ENCODE results near the gene ETHE1. TPM values are rescaled to one million over a fixed set of nuclear protein-coding genes. Genes with fewer than 3 reads are reported as not detected.

ETHE1 gene
- total RNA-seq, 1 experiment from 2014 or later: 19.0 TPM

DNA sequence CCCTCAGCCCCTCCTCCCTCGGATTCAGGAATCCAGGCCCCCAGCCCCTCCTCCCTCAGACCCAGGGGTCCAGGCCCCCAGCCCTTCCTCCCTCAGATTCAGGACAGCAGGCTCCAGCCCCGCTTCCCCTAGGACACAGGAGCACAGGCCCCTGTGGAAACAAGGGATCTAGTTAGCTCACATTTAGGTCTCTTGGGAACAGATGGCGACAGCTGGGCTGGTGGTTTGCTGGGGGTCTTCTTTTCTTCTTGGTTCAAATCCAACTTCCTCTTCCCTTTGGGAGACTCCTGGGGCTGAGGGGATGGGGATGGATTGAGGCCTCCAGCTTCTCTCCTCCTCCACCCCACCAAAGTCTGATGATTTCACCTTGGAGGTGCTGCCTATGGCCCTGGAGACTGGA is 25.6 kb upstream of the ETHE1 start (continued):
- TF ChIP-seq, protein P1, sequence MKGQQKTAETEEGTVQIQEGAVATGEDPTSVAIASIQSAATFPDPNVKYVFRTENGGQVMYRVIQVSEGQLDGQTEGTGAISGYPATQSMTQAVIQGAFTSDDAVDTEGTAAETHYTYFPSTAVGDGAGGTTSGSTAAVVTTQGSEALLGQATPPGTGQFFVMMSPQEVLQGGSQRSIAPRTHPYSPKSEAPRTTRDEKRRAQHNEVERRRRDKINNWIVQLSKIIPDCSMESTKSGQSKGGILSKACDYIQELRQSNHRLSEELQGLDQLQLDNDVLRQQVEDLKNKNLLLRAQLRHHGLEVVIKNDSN (CRISPR knock-in tag; IDR thresholded peaks at IDR 0.05): no peak
- TF ChIP-seq, protein P2, sequence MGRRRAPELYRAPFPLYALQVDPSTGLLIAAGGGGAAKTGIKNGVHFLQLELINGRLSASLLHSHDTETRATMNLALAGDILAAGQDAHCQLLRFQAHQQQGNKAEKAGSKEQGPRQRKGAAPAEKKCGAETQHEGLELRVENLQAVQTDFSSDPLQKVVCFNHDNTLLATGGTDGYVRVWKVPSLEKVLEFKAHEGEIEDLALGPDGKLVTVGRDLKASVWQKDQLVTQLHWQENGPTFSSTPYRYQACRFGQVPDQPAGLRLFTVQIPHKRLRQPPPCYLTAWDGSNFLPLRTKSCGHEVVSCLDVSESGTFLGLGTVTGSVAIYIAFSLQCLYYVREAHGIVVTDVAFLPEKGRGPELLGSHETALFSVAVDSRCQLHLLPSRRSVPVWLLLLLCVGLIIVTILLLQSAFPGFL (CRISPR knock-in tag; IDR thresholded peaks at IDR 0.05; ENCODE audit: borderline replicate concordance): no peak
- no peak for TF ChIP-seq IRF2 (CRISPR knock-in tag; IDR thresholded peaks at IDR 0.05; ENCODE audit: borderline replicate concordance, low read depth)

DNA sequence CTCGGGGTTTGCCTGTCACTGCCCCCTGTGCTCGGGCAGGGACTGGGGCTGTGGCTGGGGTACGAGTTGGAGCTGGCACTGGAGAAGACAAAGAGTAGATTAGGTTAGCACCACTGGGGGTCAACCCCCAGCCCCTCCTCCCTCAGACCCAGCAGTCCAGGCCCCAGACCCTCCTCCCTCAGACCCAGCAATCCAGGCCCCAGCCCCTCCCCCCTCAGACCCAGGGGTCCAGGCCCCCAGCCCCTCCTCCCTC is 25.1 kb upstream of the ETHE1 start:
- TF ChIP-seq, protein P3, sequence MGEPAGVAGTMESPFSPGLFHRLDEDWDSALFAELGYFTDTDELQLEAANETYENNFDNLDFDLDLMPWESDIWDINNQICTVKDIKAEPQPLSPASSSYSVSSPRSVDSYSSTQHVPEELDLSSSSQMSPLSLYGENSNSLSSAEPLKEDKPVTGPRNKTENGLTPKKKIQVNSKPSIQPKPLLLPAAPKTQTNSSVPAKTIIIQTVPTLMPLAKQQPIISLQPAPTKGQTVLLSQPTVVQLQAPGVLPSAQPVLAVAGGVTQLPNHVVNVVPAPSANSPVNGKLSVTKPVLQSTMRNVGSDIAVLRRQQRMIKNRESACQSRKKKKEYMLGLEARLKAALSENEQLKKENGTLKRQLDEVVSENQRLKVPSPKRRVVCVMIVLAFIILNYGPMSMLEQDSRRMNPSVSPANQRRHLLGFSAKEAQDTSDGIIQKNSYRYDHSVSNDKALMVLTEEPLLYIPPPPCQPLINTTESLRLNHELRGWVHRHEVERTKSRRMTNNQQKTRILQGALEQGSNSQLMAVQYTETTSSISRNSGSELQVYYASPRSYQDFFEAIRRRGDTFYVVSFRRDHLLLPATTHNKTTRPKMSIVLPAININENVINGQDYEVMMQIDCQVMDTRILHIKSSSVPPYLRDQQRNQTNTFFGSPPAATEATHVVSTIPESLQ (CRISPR knock-in tag; IDR thresholded peaks at IDR 0.05): no peak
- TF ChIP-seq, protein P4, sequence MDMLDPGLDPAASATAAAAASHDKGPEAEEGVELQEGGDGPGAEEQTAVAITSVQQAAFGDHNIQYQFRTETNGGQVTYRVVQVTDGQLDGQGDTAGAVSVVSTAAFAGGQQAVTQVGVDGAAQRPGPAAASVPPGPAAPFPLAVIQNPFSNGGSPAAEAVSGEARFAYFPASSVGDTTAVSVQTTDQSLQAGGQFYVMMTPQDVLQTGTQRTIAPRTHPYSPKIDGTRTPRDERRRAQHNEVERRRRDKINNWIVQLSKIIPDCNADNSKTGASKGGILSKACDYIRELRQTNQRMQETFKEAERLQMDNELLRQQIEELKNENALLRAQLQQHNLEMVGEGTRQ (CRISPR knock-in tag; IDR thresholded peaks at IDR 0.05): no peak
- TF ChIP-seq, protein P5, sequence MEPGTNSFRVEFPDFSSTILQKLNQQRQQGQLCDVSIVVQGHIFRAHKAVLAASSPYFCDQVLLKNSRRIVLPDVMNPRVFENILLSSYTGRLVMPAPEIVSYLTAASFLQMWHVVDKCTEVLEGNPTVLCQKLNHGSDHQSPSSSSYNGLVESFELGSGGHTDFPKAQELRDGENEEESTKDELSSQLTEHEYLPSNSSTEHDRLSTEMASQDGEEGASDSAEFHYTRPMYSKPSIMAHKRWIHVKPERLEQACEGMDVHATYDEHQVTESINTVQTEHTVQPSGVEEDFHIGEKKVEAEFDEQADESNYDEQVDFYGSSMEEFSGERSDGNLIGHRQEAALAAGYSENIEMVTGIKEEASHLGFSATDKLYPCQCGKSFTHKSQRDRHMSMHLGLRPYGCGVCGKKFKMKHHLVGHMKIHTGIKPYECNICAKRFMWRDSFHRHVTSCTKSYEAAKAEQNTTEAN (CRISPR knock-in tag; IDR thresholded peaks at IDR 0.05): no peak
- TF ChIP-seq ZBTB21 (CRISPR knock-in tag; IDR thresholded peaks at IDR 0.05; ENCODE audit: borderline replicate concordance): no peak
- no peak for DNase-seq (ENCODE audit: low spot score)
- CTCF ChIA-PET: interaction anchor here (6.4 to 7.7 kb wide), 2 partner anchors 16 to 43 kb away, joined by 130 to 152 read pairs; partner anchors contain the start of genes IRGQ and ZNF576
- no peaks in the 10 kb centered on the region for H3K27me3 Mint-ChIP-seq (ENCODE audit: low read depth)
- H3K36me3 Mint-ChIP-seq: peaks cover 39% of the 10 kb centered on the region
- H3K27ac Mint-ChIP-seq: no peak overlapping the region
- H3K4me1 Mint-ChIP-seq: peaks cover 7% of the 10 kb centered on the region
- ATAC-seq: no peak
- no peaks in the 10 kb centered on the region for H3K9me3 Mint-ChIP-seq
- POLR2A ChIA-PET: no interaction called here
- H3K4me3 Mint-ChIP-seq: no peak overlapping the region

DNA sequence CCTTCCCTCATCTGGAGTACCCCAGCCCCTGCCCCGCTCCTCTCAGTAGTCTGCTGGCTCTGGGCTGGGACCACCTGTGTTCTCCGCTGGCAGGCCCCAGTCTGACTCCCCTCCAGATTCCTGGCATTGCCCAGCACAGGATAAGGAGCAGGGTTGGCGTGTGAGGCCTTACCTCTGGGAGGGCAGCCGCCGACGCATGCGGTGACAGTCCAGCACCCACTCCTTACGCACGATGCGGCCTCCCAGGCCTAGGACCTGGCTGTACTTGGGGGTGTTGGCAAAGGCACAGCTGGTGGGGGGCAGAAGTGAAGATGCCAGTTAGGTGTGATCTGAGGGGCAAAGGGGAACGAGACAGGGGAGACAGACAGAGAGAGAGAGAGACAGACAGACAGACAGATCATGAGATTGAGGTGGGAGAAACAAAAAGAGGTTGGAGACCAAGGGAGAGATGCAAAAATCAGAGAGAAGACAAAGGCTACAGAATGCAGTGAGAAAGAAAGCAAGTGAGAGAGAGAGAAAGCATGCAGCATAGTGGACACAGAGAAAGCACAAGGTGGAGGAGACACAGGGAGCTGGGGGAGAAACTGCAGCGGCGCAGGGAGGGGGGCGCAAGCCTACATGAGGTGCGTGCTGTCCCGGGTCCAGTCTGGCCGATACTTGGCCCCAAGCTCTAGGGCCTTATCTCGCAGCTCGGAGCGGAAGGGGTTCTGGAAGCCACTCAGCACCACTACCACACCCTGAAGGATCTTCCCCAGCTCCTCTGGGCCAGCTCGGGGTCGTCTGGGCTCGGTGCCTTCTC is 24.6 kb upstream of the ETHE1 start:
- POLR2A ChIA-PET: no interaction called here
- H3K4me3 Mint-ChIP-seq: no peak overlapping the region
- H3K36me3 Mint-ChIP-seq: peaks cover 39% of the 10 kb centered on the region
- CTCF ChIA-PET: interaction anchor here (6.4 to 7.7 kb wide), 2 partner anchors 15 to 44 kb away, joined by 130 to 152 read pairs; partner anchors contain the start of genes IRGQ and ZNF576
- H3K27ac Mint-ChIP-seq: no peak overlapping the region
- no peak for DNase-seq (ENCODE audit: low spot score)
- peaks cover 7% of the 10 kb centered on the region for H3K4me1 Mint-ChIP-seq
- no peak for ATAC-seq
- no peaks in the 10 kb centered on the region for H3K9me3 Mint-ChIP-seq
- TF ChIP-seq ZNF317 (CRISPR knock-in tag; IDR thresholded peaks at IDR 0.05; ENCODE audit: borderline replicate concordance, low read depth) (no peak), RELA (CRISPR knock-in tag; IDR thresholded peaks at IDR 0.05; ENCODE audit: borderline replicate concordance) (no peak), ZNF263 (CRISPR knock-in tag; IDR thresholded peaks at IDR 0.05; ENCODE audit: low read depth) (no peak), NR1H2 (CRISPR knock-in tag; IDR thresholded peaks at IDR 0.05) (no peak)
- TF ChIP-seq, protein P6, sequence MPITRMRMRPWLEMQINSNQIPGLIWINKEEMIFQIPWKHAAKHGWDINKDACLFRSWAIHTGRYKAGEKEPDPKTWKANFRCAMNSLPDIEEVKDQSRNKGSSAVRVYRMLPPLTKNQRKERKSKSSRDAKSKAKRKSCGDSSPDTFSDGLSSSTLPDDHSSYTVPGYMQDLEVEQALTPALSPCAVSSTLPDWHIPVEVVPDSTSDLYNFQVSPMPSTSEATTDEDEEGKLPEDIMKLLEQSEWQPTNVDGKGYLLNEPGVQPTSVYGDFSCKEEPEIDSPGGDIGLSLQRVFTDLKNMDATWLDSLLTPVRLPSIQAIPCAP (CRISPR knock-in tag; IDR thresholded peaks at IDR 0.05): no peak
- no peaks in the 10 kb centered on the region for H3K27me3 Mint-ChIP-seq (ENCODE audit: low read depth)

Data from WTC11 (cell line).